ENCODE data around the gene GTPBP8. TPM values are rescaled to one million over a fixed set of nuclear protein-coding genes. Genes with fewer than 3 reads are reported as not detected.

The GTPBP8 gene
- total and polyA plus RNA-seq, 2 of the 13 experiments (the other 11 are each of a cell fraction or from before 2014, with no cell fraction given), result 12.5 to 16.7 TPM

GRCh38 chr3:113019182-113020137, 28.7 kb downstream of the GTPBP8 start (continued):
- peak; percentile 63; the same call in 1 of the 2 replicates for TF ChIP-seq KDM5A (IDR thresholded peaks at IDR 0.05; ENCODE audit: borderline replicate concordance, low read length)
- TF ChIP-seq MED13 (CRISPR knock-in tag; IDR thresholded peaks at IDR 0.05), result no peak
- TF ChIP-seq, protein P1, sequence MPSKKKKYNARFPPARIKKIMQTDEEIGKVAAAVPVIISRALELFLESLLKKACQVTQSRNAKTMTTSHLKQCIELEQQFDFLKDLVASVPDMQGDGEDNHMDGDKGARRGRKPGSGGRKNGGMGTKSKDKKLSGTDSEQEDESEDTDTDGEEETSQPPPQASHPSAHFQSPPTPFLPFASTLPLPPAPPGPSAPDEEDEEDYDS (CRISPR knock-in tag; IDR thresholded peaks at IDR 0.05), result peak; percentile 71
- 0 out of 2 replicates have a peak, but pooled peaks have one; percentile 25 for TF ChIP-seq ZHX2 (IDR thresholded peaks at IDR 0.05; ENCODE audit: low read depth)
- TF ChIP-seq ZHX2 (CRISPR knock-in tag; IDR thresholded peaks at IDR 0.05; ENCODE audit: borderline replicate concordance), result 0 out of 2 replicates have a peak, but pooled peaks have one; percentile 21
- no peak; the same call in 1 of the 2 replicates for TF ChIP-seq ZNF761 (CRISPR knock-in tag; conservative IDR thresholded peaks at IDR 0.05)
- TF ChIP-seq, protein P2, sequence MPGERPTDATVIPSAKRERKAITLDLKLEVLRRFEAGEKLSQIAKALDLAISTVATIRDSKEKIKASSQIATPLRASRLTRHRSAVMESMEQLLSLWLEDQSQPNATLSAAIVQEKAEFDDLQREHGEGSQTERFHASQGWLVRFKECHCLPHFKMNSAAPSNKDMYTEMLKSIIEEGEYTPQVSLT (CRISPR knock-in tag; IDR thresholded peaks at IDR 0.05; ENCODE audit: borderline replicate concordance, low read depth), result no peak
- TF ChIP-seq ZNF235 (CRISPR knock-in tag; IDR thresholded peaks at IDR 0.05; ENCODE audit: borderline replicate concordance), result 0 out of 2 replicates have a peak, but pooled peaks have one; percentile 76
- TF ChIP-seq HOXD1 (CRISPR knock-in tag; IDR thresholded peaks at IDR 0.05), result peak; percentile 38; the same call in 1 of the 2 replicates
- TF ChIP-seq TCF7L2 (IDR thresholded peaks at IDR 0.05; ENCODE audit: low read depth, low read length), result no peak
- TF ChIP-seq PBX3 (CRISPR knock-in tag; IDR thresholded peaks at IDR 0.05; ENCODE audit: borderline replicate concordance), result no peak; the same call in 1 of the 2 replicates
- no peak for TF ChIP-seq HES4 (CRISPR knock-in tag; IDR thresholded peaks at IDR 0.05; ENCODE audit: borderline replicate concordance)
- TF ChIP-seq NR2F6 (IDR thresholded peaks at IDR 0.05), result 0 out of 2 replicates have a peak, but pooled peaks have one; percentile 18
- TF ChIP-seq NR2F6 (CRISPR knock-in tag; IDR thresholded peaks at IDR 0.05), result peak; percentile 45; the same call in 1 of the 2 replicates
- TF ChIP-seq, protein P3, sequence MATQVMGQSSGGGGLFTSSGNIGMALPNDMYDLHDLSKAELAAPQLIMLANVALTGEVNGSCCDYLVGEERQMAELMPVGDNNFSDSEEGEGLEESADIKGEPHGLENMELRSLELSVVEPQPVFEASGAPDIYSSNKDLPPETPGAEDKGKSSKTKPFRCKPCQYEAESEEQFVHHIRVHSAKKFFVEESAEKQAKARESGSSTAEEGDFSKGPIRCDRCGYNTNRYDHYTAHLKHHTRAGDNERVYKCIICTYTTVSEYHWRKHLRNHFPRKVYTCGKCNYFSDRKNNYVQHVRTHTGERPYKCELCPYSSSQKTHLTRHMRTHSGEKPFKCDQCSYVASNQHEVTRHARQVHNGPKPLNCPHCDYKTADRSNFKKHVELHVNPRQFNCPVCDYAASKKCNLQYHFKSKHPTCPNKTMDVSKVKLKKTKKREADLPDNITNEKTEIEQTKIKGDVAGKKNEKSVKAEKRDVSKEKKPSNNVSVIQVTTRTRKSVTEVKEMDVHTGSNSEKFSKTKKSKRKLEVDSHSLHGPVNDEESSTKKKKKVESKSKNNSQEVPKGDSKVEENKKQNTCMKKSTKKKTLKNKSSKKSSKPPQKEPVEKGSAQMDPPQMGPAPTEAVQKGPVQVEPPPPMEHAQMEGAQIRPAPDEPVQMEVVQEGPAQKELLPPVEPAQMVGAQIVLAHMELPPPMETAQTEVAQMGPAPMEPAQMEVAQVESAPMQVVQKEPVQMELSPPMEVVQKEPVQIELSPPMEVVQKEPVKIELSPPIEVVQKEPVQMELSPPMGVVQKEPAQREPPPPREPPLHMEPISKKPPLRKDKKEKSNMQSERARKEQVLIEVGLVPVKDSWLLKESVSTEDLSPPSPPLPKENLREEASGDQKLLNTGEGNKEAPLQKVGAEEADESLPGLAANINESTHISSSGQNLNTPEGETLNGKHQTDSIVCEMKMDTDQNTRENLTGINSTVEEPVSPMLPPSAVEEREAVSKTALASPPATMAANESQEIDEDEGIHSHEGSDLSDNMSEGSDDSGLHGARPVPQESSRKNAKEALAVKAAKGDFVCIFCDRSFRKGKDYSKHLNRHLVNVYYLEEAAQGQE (IDR thresholded peaks at IDR 0.05; ENCODE audit: borderline replicate concordance in 1 of 2, low read depth in 1 of 2, low read length in 2 of 2), result no peak
- TF ChIP-seq MED1 (CRISPR knock-in tag; IDR thresholded peaks at IDR 0.05), result no peak
